Measurements from ENCODE around the gene SLC9A9.
"Not testable (repeated sequence)": the region's sequence is repeated elsewhere in the genome, so short reads cannot be mapped to it uniquely, and the experiment has no call there.

The SLC9A9 gene

DNA sequence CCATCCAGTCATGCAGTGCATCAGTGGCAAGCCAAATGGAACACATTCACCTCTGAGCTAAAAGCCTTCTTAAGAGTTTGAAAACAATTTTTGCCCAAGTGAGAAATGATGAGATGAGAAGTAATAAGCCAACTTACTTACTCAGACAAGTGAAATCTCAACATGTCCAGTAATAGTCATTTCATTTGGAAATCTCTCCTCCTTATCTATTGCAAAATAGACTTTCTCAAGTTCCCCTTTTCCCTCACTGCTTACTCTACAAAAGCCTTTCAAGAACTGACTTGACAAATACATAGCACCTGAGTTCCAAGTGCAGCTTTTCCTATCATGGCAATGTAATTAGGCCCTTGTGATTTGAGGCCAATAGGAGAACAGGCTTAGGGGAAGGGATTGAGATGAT, 282.3 kb downstream of the SLC9A9 start:
- no peak for DNase-seq (ENCODE audit: low read depth in 2 of 2, low spot score in 1 of 2)

DNA sequence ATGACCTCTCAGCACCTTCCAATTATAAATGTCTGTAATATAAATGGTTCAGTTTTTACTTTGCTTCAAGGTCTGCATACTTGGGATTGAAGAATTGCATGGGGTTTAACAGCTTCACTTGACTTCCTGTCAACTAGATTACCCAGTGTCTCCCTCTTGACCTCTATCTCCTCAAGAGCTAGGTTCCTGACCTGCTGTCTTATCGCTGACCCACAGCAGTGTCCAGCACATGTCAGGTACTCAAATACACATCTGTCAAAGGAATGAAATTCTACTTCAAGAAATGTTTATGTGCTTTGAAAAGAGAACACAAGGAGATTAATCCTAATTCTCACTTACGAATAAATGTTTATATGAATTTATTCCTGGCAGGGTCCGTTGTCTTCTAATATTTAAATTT, 284.5 kb downstream of the SLC9A9 start:
- no peak for DNase-seq (ENCODE audit: low read depth in 2 of 2, low spot score in 1 of 2)

DNA sequence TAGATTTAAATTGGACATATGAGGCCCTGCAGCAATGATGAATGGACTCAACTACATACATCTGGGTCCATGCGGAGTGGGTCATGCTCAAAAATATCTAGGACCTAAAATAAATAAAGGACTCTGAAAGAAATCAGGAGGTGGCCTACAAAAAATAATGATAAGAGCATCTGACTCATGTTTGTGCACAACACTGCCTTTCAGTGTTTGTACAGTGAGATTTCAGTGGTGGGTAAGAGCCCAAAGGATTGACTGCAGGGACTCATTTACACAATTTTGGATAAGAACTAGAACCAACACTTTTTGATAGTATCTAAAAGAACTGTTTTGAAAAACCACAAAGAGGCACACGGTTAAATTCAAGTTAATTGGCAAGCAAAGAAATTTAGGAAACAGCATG, 285.5 kb downstream of the SLC9A9 start:
- no peak for DNase-seq (ENCODE audit: low read depth in 2 of 2, low spot score in 1 of 2)

DNA sequence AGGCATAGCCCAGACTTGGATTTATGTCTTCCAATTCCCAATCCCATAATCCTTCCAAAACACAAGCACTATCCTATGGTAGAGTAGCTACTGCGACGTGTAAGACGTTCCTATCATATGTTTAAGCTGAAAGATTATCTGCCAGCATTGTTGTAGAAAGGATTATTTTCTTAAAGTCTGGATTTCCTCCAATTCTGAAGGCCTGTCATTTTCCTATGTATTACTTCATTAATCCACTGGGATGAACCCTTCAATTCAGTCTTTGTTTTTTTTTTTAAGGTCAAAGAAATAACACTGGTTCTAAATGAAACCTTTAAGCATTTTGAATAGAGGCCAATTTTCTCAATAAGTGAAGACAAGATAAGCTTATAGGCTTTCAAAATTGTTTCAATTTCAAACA, 289.0 kb downstream of the SLC9A9 start:
- no peak for DNase-seq (ENCODE audit: low read depth in 2 of 2, low spot score in 1 of 2)

DNA sequence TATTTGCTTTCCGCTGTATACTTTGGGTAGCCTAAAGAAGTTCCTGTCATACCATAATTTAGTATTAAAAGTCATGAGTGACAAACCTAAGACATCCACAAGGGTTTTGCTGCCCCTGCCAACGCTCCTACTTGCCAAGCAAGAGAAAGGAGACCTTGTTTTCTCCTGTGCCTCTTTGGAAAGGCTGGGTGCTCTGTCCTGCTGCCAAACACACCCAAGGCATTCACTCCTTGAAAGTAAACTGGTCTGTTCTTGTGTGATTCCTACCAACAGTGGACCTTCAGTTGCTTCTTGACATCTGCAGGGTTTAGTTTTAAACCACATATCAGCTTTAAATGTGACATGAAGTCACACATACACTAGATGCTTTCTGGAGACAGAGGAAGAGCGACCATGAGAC, 295.4 kb downstream of the SLC9A9 start:
- no peak for DNase-seq (ENCODE audit: low read depth in 2 of 2, low spot score in 1 of 2)

DNA sequence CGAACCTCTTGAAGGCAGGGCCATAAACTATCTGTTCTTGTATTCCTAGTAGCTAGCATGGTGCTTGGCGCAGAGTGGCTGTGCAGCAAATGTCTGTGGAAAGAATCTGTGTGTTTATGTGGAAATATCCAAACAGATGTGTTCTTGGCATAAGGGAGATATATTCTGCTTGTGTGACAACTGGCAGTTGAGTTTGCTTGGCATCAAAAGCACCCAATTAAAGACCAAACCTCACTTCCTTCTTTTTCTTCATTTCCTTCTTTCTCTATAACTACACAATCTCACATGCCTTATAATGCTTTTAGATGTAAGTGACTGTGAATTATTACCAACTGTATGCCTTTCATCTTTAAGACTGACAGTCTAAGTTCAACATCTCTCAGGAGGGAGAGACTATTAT, 296.5 kb downstream of the SLC9A9 start:
- no peak for DNase-seq (ENCODE audit: low read depth in 2 of 2, low spot score in 1 of 2)

DNA sequence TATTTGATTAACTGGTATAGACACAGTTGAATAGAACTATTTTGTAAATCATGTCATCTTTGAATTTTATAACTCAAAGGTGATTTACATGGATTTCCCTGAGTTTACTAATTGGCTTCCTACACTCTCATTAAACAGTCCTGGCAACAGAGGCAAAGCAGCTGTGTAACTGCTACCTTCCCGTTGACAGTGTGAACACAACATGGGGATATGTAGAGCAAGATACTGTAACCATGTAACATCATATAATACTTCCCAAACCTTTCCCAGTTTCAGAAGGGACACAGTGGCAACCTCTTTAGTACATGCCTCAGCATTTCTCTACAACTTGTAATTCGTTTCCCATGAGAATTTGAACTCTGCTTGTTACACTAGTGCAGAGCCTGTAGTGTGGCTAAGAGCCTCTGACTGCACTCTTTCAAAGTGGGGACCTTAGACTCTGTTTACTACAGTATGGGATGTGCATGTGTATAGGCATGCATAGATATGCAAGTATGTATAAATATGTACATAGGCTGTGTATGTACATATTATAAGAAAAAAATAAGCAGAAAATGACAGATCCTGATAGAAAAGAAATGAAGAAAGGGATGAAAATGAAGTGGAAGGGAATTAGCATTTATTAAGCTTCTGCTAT, 299.3 kb downstream of the SLC9A9 start:
- DNase-seq (ENCODE audit: low read depth in 2 of 2, low spot score in 1 of 2), result no peak

DNA sequence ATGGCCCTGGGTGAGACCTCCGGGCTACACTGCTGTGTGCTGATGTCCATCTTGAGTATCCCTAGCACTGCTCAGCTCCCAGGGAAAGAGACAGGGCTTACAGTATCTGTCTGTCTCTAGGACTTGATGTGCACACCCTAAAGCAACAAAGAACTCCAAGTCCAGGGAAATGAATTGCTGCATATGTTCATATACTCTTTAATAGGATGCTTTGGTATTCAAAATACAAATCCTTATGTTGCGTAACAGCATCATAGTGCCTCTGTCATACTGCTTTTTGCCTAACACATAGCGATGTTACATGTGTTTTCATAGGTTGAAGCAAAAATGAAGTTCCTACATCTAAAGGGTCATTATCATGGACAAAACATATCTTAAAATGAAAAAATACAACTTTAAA, 299.9 kb downstream of the SLC9A9 start:
- DNase-seq (ENCODE audit: low read depth in 2 of 2, low spot score in 1 of 2), result no peak

DNA sequence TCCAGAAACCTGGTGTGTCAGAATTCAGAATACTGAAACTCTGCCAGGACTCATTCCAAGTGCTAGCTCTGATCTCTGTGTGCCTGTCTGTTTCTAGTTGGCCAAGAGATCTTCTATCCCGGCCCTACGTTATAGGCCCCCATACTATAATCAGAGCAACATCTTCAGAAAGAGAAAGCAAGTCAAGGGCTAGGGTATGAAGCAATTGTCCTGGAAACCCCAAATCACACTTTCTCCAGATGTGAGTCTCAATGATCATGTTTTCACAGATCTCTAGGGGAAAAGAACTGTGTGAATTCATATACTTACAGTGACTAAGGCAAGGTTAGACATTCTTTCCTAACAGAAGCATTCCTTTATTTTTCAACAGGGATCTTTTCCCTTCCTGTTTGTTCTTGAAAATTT, 309.7 kb downstream of the SLC9A9 start:
- no peak for DNase-seq (ENCODE audit: low read depth in 2 of 2, low spot score in 1 of 2)

DNA sequence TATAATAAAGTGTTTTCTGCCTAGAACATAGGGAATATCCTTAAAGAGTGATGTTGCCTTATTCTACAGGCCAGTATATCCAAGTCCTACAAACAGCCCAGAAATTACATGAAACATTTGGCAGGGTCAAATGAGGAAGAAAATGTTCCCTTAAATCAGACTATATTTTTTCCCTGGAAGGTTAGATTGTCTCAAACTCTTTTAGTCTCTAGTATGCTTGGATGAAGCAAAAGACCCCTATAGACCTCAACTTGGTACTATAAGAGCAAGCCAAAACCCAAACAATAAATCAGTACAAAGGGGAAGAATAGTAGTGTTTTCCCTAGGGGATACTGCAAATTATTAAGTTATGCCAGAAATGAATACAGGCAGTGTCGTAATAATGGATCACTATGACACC, 310.2 kb downstream of the SLC9A9 start:
- DNase-seq (ENCODE audit: low read depth in 2 of 2, low spot score in 1 of 2), result no peak

DNA sequence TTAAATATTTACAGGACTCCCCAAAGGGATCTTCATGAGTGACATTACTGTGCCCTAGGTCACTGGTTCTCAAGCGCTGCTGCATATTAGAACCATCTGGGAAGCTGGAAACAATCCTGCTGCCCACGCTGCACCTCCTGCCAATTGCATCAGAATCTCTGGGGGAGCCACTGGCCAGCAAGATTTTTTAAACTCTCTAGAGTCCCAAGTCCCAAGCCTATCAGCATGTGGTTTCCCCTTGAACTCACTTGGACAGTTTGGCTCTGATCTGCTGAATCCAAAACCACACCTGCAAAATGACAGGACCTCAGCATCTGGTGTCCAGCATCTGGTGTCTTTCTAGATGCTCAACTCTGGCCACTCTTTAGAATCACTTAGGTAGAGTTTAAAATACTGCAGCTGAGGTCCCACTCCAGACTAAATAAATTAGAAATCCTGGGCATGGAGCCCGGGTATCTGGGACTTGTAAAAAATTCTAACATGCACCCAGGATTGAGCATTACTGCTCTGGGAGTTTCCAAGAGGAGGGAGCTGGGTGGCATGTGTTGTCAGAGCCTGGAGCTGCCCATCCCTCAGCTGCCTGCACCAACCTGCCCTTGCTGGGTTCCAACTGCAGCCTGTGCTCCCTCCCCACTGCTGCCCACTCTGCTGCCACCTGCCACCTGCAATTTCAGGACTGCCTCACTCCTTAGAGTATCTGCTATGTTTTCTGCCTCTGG, 311.3 kb downstream of the SLC9A9 start:
- no peak for DNase-seq (ENCODE audit: low read depth in 2 of 2, low spot score in 1 of 2)

DNA sequence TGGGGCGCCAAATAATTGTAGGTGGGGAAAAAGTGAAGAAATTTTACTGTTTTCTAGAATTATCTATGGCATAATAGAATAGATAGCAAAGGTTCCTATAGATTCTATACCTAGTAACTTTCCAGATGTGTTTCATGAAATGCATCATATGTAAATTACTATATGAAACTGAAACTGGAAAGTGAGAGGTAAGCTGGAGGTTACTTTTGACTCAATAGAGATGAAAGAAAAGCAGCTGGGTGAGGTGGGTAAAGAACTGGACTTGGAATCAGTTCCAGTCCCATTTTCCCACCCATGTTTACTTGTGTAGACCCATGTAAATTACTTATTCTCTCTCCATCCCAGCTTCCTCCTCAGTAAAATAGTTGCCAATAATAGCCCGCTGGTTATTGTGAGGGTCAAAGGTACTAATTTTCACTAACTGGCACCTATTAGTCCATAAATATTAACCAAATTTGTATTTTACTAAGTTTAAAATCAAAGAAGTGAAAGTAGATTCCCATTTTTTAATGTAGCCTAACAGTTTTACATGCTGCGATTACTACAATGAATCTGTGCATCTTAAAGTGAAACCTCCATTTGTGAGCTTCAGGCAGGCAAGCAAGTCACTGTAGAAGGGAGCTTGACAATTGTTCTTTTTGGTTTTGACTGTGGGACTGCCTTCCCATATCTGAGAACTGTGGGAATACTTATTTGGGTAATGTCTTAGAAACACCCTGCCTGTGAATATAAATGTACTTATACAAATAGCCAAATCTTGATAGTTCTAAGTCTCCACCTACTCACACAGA, 312.1 kb downstream of the SLC9A9 start:
- no peak for DNase-seq (ENCODE audit: low read depth in 2 of 2, low spot score in 1 of 2)

DNA sequence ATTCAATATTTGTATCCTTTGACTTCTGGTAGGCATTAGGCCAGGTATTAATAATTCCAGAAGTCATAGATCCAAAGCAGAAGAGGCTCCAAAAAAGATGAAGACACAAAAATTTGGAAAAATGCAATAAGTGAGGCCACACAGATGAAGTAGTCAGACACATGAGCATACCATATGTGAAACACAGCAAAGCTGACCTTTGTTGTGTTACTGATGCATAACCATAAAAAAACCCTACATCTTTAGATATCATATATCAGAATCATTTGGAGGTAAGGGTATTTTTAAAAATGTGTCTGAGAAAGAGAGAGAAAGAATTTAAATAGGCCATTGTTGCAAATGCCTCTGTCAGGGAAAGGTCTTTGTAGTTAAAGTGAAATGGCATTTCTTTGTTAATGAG, 314.9 kb downstream of the SLC9A9 start:
- DNase-seq (ENCODE audit: low read depth in 2 of 2, low spot score in 1 of 2), result no peak

DNA sequence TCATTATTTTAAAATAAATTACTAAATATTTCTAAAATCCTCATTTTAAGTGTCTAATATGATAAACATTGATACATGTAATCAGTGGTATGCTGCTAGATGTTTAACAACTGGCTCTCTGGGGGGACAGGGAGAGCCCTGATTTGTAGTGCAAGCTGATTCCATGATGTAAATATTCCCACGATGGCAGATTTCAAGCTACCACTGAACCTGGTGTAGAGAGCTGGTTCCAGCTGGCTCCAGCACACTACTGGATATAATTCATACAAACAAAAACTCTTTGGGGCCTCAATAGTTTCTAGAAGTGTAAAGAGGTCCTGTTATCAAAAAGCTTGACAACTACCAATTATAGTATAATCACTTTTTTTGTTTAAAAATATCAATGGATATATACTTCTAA, 316.2 kb downstream of the SLC9A9 start:
- DNase-seq (ENCODE audit: low read depth in 2 of 2, low spot score in 1 of 2), result no peak

DNA sequence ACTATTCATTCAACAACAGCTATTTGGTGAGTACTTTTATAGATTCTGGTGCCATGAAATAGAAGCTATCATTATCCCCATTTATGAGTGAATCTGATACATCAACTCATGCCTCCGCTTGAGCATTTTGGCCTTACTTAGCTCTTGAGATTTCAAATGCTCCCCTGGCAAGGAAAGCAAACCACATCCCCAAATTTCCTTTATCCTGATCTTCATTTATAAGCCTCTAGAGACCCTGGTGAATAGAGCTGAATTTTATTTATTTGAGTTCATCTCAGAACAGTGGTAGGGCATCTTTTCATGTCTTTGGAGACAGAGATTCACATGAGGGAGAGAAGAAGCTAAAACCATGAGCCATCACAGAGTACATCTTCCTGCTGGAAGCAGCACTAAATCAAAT, 317.2 kb downstream of the SLC9A9 start:
- no peak for DNase-seq (ENCODE audit: low read depth in 2 of 2, low spot score in 1 of 2)

DNA sequence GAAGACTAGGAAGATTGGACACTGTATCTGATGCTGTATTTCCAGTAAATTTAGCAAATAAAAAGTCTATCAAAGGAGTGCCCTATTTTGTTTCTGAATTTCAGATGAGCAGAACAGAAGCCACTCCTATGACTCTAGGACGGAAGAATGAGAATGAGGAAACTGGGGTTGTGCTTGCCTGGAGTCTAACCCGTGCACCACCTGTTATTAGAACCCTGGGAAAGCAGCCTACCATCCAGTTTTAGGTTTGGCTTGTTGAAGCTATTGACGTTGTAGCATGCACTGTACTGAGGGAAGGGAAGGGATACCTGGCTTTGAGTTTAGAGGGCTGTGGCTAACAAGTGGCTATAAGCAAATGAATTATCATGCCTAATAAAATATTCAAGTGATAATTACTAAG, 318.5 kb downstream of the SLC9A9 start:
- DNase-seq (ENCODE audit: low read depth in 2 of 2, low spot score in 1 of 2), result no peak

DNA sequence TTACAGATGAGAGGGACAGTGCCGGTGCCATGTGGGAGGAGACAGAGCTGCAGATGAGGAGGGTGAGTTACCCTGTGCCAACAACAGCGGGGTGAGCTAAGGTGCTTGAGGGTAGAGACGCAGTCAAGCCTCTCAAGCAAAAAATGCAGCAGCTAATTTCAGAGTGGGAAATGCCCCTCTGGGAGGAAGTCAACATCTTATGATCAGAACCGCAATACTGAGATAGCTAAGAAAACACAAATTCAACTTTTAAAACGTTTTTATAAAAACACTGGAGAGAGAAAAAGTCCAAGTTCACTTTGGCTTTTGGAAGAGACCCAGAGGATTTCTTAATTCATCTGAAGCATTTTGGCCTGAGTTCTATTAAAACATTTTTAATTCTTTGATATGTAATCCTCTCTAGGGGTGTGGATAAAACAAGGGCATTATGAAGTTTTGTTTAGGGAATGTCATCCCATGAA, 319.2 kb downstream of the SLC9A9 start:
- DNase-seq (ENCODE audit: low read depth in 2 of 2, low spot score in 1 of 2), result no peak

DNA sequence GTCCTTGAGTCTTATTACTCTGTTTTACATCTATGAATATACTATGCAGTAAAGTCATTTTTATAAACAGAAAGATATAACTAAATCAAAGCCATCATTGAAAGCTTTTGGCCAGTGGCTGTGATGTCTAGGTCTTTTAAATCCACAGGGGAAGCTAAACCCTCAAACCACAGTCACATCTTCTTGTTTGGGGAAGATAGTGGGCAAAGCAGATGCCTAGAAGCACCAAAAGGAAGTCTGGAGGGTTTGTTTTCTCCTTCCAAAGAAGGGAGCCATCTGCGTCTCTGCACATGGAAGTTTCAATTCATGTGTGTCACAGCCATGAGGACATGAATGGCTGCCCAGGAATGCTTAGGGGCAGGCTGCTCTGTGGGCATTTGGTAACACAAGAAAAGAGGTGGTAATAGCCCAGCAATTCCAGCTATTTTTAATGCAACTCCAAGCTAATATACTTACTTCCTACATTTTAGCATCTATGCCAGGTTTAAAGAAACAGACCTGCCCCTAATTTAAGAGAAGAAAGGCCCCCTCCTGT, 322.2 kb downstream of the SLC9A9 start:
- DNase-seq (ENCODE audit: low read depth in 2 of 2, low spot score in 1 of 2), result no peak

DNA sequence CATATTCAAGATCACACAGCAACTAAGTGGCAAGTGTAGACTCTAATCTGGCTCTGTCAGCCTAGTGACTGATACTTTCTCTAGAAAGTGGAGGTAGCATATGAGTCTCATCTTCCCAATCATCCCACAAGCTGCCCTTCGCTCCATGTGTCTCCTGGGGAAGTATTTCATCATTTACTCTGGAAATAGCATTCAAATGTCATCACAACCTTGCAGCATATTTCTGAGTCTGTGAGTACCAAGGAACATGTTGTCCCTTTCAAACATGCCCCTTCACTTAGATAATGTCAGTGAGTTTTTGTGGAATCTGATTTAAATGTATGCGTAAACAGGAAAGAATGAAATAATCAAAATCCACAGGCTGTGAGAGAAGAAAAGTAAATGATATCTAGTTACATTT, 322.9 kb downstream of the SLC9A9 start:
- DNase-seq (ENCODE audit: low read depth in 2 of 2, low spot score in 1 of 2), result no peak

DNA sequence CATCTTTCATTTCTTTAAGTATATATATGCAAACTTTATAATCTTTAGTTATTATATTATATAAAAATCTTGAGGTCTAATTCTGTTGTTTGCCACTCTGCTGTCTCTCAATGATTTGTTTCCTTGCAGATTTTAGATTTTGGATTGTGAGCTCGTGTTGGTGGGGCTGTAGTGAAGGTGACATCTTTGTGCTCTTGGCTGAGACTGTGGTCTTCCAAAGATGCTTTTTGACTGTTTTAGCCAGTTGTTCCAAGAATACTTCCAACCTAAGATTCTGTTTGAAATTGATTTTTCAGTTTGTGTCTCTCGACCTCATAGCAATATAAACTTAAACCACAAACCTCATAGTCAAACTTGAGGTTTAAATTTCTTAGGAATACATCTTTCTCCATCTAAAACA, 326.5 kb downstream of the SLC9A9 start:
- DNase-seq (ENCODE audit: low read depth in 2 of 2, low spot score in 1 of 2), result no peak

DNA sequence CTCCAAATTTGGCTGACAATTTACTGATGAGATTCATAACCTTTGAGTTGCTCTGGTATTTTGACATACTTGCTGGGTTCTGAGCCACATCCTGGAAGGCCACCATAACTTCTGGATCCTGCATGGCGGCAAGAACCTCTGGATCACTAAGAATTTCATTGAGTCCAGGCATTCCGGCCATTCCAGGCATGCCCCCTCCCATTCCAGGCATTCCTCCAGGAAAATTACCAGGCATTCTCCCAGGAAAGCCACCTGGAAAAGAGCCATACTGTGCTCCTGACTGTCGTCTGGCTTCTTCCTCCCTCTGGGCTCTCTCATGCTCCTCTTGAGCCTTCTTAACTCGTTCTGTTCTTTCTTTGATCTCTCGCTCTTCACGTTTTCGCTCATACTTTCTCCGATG, 331.1 kb downstream of the SLC9A9 start:
- not testable (repeated sequence) for DNase-seq (ENCODE audit: low read depth in 2 of 2, low spot score in 1 of 2)

DNA sequence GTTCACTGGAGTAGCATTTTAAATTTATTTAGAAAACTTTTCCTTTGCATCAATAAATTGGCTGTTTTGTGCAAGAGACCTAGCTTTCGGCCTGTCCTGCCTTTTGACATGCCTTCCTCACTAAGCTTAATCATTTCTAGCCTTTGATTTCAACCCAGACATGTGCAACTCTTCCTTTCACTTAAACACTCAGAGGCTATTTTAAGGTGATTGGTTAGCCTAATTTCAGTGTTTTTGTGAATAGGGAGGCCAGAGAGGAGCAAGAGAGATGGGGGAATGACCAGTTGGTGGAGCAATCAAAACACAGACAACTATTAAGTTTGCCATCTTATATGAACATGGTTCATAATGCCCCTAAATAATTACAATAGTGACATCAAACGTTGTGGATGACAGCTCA, 333.4 kb downstream of the SLC9A9 start:
- no peak for DNase-seq (ENCODE audit: low read depth in 2 of 2, low spot score in 1 of 2)
